HG03378 (cell line): ENCODE measurements around the gene IL27RA.

ENCODE experiments used
- ATAC-seq: cut with Tn5 transposase; IDR thresholded peaks from one replicate; pipeline ENCODE4 v1.9.1; 2021; ENCODE audit warnings: mild to moderate bottlenecking, moderate library complexity; ENCODE audit not compliant: unreplicated experiment

The IL27RA gene

DNA sequence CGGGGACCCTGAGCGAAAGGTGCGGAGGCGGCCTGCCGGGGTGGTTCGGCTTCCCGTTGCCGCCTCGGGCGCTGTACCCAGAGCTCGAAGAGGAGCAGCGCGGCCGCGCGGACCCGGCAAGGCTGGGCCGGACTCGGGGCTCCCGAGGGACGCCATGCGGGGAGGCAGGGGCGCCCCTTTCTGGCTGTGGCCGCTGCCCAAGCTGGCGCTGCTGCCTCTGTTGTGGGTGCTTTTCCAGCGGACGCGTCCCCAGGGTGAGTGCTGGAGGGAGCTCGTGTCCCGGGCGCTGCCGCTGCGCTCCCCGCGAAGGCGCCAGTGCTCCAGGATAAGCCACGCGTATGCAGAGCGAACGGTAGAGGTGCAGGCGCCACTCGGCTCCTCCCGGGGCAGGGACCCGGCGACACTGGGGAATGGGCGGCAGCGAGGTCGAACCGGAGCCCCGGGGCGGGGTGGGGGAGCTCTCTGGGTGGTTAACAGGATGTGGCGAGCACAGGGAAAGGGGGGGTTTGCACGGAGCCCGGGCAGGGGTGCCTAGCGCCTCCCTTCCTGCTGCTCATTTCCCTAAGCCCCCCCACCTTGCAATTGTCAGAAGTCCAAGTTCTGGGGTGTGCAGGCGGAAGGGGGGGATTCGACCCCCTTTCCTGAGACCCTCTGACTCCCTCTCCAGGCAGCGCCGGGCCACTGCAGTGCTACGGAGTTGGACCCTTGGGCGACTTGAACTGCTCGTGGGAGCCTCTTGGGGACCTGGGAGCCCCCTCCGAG, at the start of gene IL27RA:
Gene IL27RA (plus strand): TSS at position 44 of the 762 bp plus-strand sequence. CDS start 111 bp downstream, at position 155.
- no peak for ATAC-seq

DNA sequence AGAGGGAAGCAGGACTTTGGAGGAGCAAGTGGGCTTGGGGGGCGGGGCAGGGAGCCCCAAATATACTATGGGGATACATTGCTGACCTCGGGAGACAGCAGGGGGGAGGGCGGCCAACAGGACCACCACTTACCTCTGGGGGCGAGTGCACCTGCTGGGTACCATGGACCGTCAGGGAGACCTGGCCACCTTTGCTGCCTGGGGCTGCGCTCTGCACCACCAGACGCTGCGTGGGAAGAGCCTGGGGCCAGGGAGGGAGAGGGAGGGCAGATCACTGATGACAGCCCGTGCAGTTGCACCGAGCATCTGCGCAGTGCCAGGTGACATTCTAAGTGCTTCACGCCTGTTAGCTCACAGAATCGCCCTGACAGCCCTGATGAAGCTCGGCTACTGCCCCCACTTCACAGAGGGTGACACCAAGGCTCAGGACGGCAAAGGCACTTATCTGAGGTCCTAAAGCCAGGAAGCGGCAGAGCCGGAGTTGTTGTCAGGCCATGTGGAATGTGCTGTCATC, 49.5 kb upstream of the IL27RA start:
- no peak for ATAC-seq

DNA sequence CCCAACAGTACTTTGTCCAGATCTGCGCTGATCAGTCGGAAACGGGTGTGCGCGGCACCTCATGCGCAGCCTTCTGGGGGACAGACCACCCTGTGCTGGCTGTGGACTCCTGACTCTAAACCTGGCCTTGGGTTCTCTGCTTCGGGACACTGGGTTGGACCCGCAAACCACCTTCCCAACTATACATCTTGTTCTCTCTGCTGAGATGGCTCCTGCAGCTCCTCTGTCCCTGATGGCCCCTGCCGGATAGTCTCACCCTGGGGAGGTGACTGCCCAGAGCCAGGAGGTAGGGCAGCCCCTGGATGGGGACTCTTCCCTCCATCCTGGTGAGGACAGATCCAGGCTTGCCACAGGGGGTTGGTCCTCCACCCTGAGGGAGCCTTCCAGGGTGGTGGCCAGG, 48.8 kb upstream of the IL27RA start:
- no peak for ATAC-seq

DNA sequence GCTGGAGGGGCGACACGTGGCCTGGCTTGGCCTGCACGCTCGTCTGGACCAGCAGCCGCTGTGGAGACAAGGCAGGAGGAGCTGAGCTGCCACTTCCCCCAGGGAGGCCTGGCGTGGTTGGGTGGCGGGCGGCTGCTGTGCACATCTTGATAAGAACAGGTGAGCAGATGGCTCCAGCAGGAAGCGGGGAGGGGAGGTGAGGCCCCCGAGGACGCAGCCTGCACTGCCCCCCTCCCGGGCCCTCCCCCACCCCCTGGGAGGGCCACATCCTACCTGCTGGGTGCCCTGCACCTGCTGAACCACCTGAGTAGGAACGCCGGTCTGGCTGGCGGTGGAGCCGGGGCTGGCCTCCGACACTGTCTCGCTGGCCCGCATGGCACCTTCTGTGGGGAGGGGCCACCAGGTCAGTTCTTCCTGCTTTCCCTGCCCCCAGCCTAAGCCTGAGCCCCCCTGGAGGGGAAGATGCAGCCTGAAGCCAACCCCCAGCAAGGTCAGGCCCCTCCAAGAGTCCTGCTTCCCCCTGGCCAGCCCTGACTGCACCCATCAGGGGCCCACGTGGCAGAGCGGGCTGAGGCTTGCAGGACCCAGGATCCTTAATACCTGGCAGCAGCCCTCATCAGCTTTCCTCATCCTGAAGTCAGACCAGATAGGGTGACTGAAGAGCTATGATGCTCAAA, 48.2 kb upstream of the IL27RA start:
- no peak for ATAC-seq

DNA sequence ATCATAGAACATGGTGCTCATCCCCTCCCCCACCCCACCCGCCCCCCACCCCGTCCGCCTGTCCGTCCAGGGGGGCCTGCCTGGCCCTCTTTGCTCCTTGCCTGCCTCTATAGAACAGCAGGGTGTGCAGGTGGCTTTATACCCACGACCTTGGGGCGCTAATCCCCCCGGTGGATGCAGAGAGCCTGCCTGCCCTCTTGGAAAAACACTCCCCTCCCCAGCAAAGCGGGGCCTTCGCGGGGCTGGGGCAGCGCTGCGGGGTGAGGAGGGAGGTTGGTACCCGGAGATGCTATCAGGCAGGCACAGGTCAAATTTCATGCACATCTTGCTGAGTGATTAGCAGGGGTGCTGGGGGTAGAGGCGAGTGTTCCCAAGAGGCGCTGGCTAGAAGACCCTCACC, 47.4 kb upstream of the IL27RA start:
- no peak for ATAC-seq

DNA sequence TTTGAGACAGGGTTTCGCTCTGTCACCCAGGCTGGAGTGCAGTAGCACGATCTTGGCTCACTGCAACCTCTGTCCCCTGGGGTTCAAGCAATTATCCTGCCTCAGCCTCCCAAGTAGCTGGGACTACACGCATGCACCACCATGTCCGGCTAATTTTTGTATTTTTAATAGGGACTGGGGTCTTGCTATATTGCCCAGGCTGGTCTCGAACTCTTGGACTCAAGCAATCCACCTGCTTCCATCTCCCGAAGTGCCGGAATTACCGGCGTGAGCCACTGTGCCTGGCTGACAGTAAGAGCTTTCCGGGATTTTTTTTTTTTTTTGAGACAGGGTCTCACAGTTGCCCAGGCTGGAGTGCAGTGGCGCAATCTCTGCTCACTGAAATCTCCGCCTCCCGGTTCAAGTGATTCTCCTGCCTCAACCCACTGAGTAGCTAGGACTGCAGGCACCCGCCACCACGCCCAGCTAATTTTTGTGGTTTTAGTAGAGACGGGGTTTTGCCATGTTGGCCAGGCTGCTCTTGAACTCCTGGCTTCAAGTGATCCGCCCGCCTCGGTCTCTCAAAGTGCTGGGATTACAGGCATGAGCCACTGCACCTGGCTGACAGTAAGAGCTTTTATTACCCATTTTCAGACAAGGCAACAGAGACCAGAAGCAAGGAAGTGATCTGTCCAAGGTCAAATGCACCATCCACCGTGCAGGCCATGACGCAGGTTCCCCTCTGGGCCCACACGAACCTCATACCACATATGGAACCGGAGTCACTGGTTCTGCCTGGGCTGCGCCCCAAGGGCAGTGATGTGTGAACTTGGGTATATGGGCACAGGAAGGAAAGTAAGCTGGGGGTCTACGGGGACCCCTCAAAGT, 46.5 kb upstream of the IL27RA start:
- ATAC-seq = no peak

DNA sequence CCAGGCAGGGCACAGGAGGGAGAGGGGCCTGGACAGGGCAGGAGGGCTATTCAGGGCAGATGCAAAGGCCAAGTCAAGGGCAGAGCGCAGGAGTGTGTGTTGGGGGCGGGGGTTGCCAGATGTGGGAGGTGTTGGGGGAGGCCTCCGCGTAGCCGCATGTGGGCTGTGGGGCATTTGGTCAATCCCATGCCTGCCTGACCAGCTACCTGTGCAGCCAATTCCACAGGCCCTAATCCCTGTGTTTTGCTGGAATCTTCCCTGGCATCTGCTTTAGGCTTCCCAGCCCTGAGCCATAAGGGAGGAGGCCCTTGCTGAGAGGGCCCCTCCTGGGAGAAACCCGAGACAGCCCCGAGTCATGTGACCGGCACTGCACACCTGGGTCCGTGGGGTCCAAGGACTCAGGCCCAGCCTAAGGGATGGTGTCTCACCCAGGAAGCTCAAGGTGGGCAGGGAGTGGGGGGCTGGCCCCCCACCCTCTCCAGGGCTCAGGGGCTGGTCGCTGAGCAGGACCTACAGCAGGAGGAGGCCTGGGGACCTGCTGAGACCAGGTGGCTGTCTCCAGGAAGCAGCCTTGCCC, 45.7 kb upstream of the IL27RA start:
- no peak for ATAC-seq

DNA sequence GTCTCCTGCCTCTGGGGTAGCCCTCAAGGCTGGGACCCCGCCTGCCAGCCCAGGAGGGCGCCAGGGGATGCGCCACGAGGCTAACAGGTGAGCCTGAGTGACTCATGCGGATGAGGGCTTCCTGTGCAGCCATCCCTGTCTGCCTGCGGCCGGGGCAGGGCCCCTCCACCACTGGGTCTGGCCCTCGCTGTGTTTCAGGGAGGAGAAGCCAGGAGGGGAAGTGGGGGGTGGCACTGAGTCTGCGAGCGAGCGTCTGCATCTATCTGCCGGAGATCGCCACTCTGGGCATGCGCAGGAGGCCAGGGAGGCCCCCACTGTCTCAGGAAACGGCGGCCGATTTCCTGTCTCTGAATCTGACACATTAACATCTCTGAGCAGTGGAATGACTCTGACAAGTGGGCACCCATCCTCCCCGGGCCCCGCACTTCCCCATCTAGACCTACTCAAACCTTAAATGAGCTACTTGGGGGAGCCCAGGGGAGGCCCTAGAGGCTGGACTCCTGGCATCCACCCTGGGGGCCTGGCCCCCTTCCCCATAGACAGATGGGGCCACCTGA, 45.1 kb upstream of the IL27RA start:
- ATAC-seq = peak; percentile 63

DNA sequence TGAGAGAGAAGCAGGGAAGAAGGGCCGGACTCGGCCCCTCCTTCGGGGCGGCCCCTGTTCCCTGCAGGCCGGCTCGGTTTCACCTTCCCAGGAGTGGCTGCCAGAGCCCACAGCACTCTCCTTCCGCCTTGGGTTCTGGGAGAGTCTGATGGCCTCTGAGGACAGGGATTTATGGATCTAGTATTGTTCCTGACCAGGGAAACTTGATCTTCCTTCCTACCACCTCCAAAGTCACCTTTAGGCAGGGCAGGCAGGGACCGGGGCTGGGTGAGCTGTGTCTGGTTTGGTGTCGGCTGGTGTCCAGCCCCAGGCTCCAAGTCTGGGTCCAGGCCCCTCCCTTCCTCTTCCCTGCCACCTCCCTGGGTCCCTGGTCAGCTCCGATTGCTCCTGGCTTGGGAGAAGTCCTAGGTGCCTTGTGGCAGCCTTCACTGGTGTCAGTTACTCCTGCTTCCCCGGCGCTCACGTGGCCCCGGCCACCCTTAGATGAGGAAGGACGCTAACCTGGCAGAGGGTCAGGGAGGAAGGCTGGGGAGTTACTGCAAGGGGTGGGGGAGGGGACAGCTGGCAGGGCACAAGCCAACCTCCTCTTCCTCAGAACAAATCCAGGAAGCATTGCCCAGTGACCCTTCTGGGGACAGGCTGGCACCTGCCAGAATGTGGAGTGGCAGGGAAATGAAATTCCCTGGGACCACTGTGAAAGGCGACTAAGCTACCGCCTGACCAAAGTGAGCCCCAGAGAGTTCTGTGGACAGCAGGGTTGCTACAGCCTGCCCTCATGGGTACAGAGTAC, 44.3 kb upstream of the IL27RA start:
- no peak for ATAC-seq

DNA sequence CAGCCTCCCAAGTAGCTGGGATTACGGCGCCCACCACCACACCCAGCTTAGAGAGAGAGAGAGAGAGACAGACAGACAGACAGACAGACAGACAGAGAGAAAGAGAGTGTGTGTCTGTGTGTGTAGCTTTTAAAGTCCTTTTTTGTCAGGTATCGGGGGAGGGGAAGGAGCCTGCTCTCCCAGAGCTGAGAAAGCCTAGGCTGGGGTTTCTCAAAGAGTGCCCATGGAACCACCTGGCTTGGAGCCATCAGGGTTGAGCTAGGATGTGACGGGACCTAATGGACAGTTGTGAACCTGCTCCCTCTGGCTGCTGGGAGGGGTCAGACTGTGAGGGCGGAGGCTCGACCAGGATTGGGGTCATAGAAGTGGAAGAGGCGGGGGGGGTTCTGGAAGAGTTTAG, 42.1 kb upstream of the IL27RA start:
- ATAC-seq = no peak

DNA sequence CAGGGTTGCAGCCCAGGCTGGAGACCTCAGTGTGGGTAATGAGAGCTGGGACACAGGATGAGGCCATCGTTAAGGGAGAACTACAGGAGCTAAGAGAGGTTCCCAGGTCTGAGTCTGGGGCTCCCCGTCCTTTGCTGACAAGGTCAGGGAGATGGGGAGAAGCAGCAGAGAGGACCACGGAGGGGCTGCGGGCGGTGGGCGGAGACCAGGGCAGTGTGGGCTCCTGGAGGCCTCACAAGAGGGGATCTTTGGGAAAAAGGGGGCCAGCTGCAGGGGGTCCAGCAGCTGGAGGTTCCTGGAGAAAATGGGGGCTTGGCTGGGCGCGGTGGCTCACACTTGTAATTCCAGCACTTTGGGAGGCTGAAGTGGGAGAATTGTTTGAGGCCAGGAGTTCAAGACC, 41.5 kb upstream of the IL27RA start:
- ATAC-seq = no peak

DNA sequence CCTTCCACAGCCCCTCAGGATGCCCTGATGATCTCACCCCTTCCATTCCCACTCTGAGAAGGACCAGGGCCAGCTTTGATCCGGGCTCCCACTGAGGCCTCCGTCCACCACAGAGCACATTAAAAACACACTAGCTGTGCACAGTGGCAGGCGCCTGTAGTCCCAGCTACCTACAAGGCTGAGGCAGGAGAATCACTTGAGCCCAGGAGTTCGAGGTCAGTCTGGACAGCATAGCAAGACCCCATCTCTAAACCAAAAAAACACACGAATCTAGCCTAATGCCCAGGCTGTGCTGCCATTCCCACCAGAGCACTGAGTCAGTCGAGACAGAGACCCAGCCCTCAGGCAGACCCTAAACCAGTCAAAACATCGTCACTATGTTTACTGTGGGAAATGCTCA, 39.5 kb upstream of the IL27RA start:
- no peak for ATAC-seq

DNA sequence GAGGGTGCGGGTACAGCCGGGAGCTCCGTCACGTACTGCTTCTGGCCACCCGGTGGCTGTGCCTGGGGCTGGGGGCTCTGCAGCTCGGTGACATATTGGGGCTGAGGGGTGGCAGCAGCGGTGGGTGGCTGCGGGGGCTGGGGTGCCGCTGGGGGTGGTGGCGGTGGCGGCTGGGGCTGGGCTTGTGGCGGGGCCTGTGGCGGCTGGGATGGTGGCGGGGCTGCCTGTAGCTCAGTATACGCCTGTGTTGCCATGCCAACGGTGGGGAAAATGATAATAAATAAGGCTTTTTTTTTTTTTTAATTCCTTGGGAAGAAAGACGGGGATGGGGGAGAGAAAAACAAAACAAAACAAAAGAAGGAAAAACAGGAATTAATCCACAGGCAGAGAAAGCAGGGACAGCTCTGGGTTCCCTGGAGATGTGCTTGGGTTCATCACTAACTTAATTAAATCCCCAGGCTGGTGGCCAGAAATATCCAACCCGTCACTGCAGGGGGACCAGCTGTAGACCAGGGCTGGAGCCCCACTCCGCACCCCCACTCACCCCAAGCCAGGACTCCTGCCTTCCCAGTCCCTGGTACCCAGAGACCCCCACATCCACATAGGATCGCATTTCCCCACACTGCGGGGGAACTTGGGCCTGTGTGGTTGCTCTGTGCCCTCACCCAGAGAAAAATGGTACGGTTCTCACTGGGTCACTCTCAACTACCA, 37.8 kb upstream of the IL27RA start:
- no peak for ATAC-seq

DNA sequence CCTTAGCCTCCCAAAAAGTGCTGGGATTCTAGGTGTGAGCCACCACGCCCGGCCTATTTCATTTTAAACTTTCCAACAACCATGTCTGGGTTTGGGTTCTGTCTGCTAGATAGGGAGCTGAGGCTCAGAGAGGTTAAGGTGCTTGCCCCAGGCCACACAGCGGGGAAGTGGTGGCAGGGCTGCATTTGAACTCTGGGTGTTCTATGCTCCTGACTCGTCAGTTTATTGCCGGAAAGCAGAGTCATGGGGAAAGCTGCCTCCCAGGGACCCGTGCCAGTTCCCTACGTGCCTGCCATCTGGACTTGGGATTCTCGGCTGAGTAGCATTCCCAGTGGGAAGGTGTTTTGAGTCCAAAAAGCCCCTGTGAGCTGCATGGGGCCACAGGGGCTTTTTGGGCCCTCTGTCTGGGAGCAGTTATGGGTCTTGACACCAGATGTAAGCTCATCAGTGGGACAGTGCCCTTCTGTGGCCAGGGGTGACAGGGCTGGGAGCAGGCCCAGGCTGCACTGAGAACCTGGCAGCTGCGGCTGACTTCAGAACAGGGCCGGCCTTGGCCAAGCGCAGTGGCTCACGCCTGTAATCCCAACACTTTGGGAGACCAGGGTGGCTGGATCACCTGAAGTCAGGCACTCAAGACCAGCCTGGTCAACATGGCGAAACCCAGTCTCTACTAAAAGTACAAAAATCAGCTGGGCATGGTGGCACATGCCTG, 36.4 kb upstream of the IL27RA start:
- no peak for ATAC-seq

DNA sequence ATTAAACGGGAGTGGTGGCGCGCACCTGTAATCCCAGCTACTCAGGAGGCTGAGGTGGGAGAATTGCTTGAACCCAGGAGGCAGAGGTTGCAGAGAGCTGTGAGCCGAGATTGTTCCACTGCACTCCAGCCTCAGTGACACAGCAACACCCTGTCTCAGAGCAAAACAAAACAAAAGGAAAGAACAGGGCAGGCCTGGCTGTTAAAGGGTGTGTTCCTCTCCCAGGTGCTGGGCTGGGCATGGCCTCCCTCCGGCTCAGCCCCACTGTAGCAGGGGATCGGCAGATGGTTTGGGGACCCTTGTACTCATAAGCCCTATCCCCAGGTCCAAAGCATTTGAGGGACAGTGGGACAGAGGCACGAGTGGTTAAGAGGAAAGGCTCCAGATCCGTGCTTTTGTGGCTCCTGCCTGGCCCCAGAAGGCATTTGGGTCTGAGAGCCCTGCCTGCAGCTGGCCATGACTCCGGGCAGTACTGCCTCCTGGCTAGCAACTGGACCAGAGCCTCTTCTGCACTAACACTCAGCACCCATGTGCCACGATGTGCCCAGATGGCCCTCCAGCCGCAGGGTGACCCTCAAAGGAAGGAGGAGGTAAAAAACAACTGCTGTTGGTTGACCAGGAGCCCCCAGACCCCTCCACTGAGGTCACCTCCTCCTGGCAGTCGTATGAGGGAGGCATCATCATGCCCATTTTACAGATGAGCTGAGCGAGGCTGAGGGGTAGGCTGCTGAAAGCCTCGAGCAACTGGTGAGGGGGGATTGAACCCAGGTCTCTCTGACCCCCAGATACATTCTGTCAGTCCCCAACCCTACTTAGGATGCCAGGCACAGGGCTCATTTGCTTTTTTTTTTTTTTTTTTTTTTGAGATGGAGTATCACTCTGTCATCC, 35.4 kb upstream of the IL27RA start:
- ATAC-seq = no peak

DNA sequence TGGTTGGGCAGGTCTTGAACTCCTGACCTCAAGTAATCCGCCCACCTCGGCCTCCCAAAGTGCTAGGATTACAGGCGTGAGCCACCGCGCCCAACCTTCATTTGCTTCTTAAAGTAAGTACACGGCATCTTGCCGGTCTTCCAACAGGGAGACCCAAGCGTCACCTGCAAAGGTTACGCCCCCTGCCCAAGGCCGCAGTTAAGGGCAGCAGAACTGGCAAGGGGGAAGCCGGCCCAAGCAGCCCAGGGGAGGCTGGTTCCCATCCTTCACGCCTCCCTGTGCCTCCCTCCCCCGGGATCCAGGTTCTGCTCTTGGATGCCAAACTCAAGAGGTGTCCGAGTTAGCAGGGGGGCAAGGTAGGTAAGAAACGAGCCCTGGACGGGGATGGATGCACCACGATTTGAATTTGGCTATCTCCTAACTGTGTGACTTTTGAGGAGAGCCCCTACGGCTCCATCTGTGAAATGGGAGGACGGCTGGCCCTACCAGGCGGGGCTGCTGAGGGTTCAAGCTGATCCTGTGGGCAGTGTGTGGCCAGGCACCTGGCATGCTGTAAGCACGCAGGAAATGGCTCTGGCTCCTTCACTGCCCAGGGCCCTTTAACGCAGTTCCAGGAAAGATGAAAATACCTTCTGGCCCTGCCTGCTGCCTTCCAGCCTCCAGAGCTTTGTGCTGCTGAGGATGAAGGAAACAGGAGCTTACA, 34.5 kb upstream of the IL27RA start:
- no peak for ATAC-seq

DNA sequence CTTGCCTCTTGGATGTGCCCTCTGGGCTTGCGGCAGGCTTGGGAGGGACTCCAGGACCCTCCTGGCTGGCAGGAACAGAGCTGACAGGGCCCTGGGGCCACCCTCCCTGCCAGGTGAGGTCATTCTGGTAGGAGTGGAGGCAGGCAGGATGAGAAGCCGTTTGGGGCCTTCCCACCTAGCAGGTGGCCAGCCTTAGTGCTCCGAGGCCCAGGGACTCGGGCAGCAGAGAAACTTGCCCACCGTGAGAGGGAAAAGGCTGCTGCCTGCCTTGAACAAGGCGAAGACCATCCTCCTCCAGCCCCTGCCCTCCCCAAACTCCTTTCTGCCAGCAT, 34.0 kb upstream of the IL27RA start:
- ATAC-seq = no peak
